Gastrocnemius medialis (tissue), 4 donors: ENCODE measurements around the gene SPEG.

Experiments used
- POLR2A ChIP-seq, 2 donors: fragments of 450-650 bp; IDR thresholded peaks; one replicate each; pipeline ENCODE4 v1.6.1; 2017; ENCODE audit warnings: antibody characterized with exemption in 2 of 2, mild to moderate bottlenecking in 2 of 2, moderate library complexity in 2 of 2
- TF ChIP-seq, protein P1 (sequence below), 5 experiments: fragments of 450-650 bp in 3 of 5; fragments of 200-600 bp in 2 of 5; sonication (generic) in 2 of 5; IDR thresholded peaks in 4 of 5; conservative IDR thresholded peaks in 1 of 5; 1 replicate in 4 of 5; 2 replicates in 1 of 5; pipeline ENCODE4 v1.5.1; 2016 to 2019; ENCODE audit warnings: antibody characterized with exemption in 5 of 5, mild to moderate bottlenecking in 3 of 5, moderate library complexity in 3 of 5

DNA sequence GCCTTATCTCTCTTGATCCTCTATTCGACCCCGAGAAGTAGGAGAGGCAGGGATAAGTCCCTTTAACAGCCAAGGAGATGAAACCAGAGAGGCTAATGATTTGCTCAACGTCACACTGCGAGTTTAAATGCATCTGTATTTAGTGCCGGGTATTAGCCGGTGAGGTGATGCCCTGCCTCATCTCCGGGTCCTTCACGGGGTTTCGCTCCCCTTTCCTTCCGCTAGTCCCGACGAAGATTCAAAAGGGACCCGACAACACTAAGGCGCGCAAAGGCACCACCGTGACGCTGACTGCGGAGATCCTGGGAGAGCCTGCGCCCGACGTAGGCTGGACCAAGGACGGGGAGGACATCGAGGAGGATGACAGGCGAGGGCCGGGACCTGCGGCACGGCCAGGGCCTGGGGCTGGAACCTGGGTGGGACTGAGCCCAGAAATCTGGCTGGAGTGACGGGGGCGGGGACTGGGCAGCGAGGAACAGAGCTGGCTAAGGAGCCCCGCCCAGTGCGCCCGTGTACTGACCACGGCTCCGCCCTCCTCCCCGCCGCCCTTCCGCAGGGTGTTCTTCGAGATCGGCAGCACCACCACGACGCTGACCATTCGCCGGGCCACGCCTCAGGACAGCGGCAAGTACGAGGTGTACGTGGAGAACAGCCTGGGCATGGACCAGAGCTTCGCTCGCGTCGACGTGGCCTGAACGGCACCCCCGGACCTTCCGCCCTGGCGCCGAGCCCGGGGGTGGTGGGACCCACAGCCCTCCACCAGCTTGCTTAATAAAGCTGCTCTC is 63.0 kb downstream of the SPEG start:
- TF ChIP-seq POLR2A (IDR thresholded peaks at IDR 0.05), result peak in 1 of 2 donors; percentile 71
- TF ChIP-seq, protein P1, sequence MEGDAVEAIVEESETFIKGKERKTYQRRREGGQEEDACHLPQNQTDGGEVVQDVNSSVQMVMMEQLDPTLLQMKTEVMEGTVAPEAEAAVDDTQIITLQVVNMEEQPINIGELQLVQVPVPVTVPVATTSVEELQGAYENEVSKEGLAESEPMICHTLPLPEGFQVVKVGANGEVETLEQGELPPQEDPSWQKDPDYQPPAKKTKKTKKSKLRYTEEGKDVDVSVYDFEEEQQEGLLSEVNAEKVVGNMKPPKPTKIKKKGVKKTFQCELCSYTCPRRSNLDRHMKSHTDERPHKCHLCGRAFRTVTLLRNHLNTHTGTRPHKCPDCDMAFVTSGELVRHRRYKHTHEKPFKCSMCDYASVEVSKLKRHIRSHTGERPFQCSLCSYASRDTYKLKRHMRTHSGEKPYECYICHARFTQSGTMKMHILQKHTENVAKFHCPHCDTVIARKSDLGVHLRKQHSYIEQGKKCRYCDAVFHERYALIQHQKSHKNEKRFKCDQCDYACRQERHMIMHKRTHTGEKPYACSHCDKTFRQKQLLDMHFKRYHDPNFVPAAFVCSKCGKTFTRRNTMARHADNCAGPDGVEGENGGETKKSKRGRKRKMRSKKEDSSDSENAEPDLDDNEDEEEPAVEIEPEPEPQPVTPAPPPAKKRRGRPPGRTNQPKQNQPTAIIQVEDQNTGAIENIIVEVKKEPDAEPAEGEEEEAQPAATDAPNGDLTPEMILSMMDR (IDR thresholded peaks at IDR 0.05 in 4 of 5, conservative IDR thresholded peaks at IDR 0.05 in 1 of 5), result no peak
